Embryonic facial prominence (tissue), 1 donor: Measurements from ENCODE around the gene YOD1.
"Not testable (repeated sequence)": the region's sequence is repeated elsewhere in the genome, so short reads cannot be mapped to it uniquely, and the experiment has no call there.

Source experiments
- DNase-seq: peaks from one replicate; pipeline ENCODE4 v3.0.0-alpha.2; 2016; ENCODE audit errors: extremely low spot score

Gene YOD1

GRCh38 chr1:207049054-207049453 is 2.0 kb downstream of the YOD1 start:
- no peak for DNase-seq

GRCh38 chr1:207048041-207048440 is 3.0 kb downstream of the YOD1 start:
- no peak for DNase-seq

- DNase-seq: no peak
Observed at GRCh38 chr1:207047505-207047904, 3.5 kb downstream of the YOD1 start.

DNA sequence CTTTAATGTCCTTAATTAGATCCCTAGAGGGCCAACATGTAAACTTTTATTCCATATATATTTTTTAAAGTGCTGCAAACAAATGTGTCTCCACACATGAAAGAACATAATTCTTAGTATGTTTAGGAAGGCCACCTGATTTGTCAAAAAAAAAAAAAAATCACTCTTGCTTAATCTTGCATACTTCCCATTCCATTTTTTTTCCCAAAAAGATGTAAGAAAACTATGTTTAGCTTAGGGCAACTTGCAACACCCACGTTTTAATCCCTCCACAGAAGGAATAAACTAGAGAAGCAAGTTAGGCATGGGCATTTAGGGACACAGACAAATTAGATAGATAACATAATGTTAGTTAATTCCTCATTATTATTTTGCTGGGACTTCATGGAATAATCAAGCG is 5.6 kb downstream of the YOD1 start:
- DNase-seq: no peak

DNA sequence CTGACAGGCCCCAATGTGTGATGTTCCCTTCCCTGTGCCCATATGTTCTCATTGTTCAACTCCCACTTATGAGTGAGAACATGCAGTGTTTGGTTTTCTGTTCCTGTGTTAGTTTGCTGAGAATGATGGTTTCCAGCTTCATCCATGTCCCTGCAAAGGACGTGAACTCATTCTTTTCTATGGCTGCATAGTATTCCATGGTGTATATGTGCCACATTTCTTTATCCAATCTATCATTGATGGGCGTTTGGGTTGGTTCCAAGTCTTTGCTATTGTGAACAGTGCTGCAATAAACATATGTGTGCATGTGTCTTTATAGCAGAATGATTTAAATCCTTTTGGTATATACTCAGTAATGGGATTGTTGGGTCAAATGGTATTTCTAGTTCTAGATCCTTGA is 9.6 kb downstream of the YOD1 start:
- not testable (repeated sequence) for DNase-seq

- DNase-seq: no peak
Observed at GRCh38 chr1:207040181-207040533, 10.9 kb downstream of the YOD1 start.

GRCh38 chr1:207039380-207040180 is 11.4 kb downstream of the YOD1 start:
- no peak for DNase-seq

DNA sequence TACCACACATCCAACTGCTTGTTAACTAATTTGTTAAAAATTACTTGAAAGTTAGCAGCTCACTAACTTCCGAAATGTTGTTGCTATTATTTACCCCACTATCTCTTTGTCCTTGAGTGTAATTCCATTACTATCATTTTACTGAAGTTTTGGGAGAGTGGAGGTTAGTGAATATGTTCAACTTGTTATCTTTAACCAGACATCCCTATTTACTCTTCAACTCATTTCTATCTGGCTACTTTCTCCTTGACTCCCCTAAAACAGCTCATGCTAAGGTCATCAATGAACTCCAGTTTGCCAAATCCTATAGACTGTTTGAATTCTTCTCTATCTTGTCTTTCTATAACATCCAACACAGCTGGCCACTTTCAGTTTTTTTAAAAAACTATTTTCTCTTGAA is 14.1 kb downstream of the YOD1 start:
- DNase-seq: no peak

DNA sequence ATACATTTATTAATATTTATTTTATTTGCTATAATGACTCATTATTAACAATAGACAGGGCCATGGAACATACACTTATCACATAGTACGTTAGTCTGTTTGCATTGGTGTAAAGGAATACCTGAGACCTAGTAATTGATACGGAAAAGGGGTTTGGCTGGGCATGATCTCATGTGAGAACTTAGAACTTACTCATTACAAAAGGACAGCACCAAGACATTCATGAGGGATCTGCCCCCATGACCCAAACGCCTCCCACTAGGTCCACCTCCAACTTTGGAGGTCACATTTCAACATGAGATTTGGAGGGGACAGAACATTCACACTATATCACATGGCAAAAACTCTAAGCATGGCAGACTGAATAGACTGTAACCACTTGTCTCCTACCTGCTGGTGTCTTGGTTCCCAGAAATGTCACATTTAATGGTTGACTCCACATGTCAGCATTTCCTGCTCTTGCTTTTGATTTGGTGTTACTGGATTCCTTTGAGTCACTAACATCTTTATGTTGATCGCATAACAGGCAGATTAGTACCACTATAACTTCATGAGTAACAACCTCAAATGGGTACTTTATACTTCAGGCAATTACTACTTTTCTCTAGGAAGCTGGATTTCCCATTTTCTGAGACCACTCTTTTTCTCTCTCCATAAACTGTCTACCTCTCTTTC is 15.0 kb downstream of the YOD1 start:
- DNase-seq: no peak

DNA sequence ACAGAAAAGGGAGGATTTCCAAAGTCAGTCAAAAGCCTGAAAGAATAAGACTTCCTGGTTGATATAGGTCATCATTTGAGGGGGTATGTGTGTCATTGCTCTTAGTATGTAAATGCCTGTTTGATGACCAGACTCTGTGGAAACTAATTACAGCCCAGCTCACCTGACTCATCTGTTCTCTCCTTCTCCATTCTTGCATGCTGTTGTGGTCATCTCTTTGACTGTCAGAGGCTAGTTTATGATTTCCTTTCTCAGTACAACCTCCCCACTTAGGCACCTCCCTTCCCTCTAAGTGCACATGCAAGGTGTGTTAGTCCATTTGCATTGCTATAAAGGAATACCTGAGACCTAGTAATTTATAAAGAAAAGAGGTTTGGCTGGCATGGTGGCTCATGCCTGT is 16.0 kb downstream of the YOD1 start:
- DNase-seq: no peak

- no peak for DNase-seq
Observed at GRCh38 chr1:207034208-207034607, 16.8 kb downstream of the YOD1 start.

GRCh38 chr1:207033302-207033701 is 17.7 kb downstream of the YOD1 start:
- DNase-seq: no peak

GRCh38 chr1:207032528-207033017 is 18.4 kb downstream of the YOD1 start, which contains the start of gene C1orf116:
C1orf116 (minus strand) TSS chr1:207032756; CDS start chr1:207027598, 5,158 bp downstream.
- DNase-seq: no peak

DNA sequence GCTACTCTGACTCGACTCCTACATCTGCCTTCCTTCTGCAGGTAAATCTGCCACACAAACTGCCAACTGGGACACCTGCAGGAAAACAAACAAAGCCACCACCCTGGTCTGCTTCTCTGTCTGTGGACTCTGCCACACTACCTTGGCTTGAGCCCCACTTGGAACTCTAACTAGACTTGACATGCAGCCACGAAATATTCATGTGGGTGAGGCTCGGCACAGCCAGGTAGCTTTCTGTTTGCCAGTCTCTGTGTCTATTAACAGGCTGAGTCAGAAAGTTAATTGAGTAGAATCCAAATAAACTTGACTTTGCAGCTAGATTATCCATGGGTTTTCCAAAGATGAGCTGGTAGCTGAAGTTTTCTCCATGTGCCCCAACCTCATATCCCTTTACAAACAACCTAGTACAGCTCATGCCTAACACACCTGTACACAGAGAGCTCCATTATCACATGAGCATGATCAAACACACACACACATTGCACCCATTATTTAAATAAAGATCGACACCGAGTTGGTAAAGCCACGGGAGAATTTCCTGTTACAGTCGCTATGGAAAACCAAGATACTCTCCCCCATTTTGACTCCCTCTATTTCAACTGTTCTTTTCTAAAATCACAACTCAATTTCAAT is 19.3 kb downstream of the YOD1 start:
- DNase-seq: no peak

GRCh38 chr1:207031016-207031415 is 20.0 kb downstream of the YOD1 start:
- DNase-seq: no peak

GRCh38 chr1:207030522-207031009 is 20.4 kb downstream of the YOD1 start:
- no peak for DNase-seq

GRCh38 chr1:207029701-207030521 is 21.1 kb downstream of the YOD1 start:
- no peak for DNase-seq

DNA sequence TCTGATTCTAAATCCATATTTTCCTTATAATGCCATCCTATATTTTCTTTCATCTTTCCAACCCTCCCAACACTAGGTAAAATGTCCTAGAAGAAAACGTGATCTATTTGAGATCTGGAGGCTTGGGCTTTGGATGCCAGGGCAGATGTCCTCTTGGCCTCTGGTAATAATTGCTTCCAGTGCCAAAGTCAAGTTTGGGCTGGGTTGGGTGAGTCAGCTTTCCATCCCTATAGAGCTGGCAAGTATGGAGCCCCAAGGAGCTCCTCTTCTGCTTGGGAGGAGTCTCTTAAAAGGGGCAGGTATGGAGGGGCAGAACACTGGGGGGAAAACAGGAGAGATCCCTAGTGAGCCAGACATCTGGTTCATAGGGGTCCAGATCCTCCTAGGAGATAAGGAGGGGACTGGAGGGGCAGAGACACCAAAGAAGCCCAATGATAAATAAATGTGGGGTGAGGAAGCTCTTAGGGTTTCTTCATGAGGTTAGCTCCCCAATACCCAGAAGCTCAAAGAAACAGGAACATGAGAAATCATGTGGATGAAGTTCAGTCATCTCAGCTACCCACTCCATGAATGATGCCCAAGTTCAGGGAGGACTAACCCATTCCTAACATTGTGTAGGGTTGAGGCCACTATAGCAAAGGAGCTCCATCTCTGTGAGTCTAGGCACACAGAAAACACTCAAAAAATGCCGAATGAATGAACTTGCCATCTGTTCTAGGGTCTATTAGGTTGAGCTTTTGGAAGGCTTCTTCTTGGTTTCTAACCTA is 21.9 kb downstream of the YOD1 start:
- no peak for DNase-seq

DNA sequence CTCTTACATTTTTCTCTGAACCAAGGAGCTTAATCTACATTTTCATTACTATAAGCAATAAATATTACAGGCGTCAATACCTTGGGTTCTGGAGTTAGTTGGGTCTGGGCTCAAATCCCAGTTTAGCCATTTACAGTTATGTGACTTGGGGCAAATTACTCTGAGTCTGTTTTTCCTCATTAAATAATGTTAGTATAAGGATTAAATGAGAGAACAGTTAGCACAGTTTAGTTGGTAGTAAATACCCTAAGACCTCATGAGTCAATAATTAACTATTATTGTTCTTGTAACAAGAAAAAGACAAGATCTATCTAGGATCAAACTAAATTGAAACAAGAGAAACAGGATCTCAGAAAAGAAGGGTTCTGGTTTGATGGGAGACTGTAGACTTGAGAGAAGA is 23.1 kb downstream of the YOD1 start:
- DNase-seq: no peak

- no peak for DNase-seq
Observed at GRCh38 chr1:207027206-207027777, 23.7 kb downstream of the YOD1 start.
